HG03432 (cell line): ENCODE data around the gene CDH4.

Experiments used
- ATAC-seq: cut with Tn5 transposase; IDR thresholded peaks from one replicate; pipeline ENCODE4 v1.9.1; 2021; ENCODE audit warnings: mild to moderate bottlenecking, moderate library complexity; ENCODE audit not compliant: unreplicated experiment

CDH4 gene

DNA sequence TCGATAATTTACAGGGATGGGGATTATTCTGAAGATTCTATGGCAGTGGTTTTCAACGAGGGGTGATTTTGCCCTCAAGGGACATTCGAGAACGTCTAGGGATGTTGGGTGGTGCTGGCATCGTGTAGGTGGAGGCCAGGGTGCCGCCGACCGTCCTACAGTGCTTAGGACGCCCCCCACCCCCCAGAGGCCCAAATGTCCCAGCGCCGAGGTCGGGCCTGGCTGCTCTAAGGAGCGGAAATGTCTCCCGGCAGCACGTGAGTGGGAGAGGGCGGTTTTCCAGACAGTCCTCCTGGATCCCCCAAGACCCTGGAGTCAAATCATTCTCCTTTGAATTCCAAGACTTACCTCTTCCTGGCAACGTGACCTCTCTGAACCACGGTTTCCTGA lies 101.9 kb downstream of the CDH4 start:
- ATAC-seq: no peak

DNA sequence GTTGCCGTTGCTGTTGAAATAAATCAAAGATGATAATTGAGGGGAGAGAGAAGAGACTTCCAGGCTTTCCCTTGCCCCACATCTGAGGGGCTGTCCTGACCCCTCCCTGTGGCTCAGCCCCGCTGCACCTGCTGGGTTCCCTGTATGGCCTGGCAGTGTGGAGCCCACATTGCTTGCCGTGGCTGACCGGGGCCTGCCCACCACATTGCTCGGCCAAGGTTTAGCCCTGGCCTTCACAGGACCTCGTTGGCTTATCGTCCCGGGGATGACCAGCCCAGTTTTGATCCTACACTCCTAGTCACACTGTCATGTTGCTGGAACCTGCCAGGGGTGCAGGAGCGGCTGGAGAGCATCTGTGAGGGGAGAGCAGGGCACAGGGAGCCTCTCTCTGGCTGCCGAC lies 102.4 kb downstream of the CDH4 start:
- ATAC-seq: no peak

DNA sequence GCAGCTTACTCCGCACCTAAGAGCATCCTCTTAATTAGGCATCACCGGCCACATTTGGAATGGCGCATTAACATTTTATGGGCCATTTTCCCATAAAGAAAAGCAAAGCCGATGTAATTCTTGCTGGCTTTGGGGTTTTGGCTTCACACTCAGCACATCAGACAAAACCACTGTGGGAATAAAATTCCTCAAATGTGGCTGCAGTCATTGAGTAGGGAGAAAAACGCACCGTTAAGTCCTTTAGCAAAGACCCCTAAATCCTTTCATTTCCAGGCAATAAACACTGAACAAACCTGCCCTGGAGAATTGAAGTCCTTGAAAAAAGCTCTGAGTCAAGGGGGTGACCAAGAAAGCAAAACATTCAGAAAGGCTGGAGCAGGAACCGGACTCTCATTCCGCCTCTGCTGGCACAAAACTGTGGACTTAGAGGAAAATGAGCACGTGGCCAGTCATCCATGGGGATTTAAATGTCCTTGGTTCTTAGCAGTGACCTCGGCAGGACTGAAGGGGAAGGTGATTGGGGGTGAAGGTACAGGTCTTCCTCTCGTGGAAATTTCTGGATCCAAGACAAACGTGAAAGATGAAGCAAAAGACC lies 102.9 kb downstream of the CDH4 start:
- no peak for ATAC-seq

DNA sequence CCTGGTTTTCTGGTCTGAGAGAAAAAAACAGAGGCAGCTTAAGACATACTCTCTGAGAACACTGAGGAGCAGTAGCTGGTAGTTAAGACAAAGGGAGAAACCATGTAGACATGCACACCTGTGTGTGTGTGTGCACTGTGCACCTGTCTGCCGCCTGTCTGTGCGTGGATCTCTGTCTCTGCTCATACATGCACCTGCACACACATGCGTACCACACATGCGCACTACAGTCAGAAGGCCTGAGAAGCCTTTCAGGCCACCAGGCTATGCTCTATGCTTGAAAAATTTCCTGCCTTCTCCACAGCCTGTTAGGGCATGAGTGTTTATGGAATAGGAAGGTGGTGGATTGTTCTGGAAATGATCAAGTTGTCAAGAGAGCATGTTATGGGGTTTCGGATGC lies 103.5 kb downstream of the CDH4 start:
- no peak for ATAC-seq

DNA sequence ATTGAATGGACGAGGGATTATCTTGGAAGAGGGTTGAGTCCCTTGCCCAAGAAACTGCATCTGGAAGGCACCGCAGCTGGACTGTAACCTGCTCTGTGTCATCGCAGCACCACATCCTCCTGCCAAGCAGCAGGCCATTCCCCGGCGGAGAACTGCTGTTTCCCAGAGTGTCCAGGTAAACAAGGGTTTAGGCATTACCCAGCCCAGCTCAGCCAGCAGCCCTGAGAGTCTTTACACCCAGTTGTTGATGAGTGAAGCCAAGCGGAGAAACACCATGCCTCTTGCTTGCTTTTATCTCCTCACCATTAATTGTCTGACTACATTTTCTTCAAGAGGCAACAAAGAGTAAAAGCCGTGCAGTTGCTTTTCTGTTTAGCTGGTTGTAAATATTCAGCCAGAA lies 104.1 kb downstream of the CDH4 start:
- ATAC-seq: no peak

DNA sequence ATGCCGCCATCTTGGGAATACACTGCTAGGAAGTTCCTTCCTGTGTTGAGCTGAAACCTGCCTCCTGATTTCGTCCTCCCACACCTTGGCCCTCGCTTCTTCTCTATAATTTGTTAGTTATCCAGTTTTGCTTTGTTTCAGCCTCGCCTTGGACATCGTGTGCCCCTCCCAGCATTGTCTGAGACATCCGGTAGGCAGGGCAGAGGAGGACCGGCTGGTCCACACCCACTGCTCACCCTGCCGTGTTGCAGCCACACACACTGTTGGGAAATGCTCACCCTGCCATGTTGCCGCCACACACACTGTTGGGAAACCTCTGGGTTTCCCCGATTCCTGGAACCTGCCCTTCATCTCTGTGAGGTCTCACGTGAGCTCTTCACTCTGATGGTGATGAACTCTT lies 105.1 kb downstream of the CDH4 start:
- no peak for ATAC-seq

DNA sequence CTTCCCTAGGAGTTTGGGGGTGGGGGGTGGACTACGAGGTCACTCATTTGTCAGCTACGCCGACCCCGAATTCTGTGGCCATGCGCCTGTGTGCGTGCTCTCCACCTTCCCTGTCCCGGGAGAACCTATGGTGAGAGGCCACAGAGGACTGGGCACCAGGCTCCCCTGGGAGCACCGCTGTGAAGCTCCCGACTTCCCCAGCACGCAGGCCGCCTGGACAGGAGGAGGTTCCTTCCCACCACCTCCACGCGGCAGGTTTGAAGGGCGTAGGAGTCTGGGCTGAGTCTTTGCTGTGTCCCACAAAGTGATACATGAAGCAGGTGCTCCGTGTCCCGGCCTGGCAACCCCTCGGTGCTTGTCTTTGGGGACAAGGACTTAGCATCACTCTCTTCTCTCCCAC lies 107.2 kb downstream of the CDH4 start:
- no peak for ATAC-seq

DNA sequence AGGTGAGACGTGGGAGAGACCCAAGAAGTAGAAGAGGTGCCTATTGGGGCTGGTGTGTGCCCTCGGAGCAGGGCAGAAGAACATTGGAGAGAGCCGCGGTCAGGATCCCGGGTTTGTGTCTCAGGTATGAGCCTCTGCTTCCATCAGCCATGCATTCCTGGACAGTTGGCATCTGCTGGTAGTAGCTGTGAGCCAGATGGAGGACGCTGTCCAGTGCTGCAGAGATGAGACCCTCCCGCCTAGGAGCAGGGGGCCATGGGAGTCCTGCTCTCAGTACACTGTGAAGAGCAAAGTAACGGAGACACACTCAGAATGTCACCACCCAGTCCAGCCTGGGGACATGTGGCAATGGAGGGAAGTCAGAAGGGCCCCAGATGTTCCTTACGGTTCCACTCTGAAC lies 108.2 kb downstream of the CDH4 start:
- no peak for ATAC-seq

DNA sequence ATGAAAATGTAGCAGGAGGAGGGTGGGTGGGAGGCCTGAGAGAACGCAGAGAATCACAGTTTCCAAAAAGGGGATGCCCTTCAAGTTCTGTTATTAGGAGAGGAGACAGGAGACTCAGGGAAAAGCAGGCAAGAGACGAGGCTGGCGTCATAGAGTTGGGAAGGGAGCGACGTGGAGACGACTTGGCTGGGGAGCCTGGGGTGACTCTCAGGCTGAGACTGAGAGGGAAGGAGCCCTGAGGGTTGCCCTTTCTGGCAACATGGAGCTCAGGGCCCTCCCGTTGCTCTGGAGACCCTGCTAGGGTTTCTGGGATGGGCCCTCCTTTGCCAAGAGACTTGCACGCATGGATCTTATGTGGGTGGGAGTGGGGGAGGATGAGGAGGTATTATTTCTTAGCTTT lies 108.9 kb downstream of the CDH4 start:
- no peak for ATAC-seq

DNA sequence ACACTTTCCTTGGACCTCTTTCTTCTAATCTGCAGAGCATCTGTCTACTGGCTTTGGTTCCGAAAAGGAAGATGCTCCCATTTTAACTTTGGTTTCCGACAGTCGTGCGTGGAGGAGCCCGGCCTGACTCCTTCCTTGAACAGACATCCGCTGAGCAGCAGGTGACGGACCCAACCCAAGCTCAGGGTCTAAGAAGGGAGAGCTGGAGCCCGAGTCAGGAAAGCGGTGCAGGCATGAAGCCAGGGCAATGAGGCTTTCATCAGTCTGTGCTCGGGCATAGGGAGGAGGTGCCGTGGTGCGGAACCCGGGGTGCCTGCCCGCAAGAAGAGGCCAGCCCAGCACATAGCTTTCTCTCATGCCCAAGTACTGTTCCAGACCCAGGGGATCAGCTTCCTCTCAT lies 109.4 kb downstream of the CDH4 start:
- no peak for ATAC-seq

DNA sequence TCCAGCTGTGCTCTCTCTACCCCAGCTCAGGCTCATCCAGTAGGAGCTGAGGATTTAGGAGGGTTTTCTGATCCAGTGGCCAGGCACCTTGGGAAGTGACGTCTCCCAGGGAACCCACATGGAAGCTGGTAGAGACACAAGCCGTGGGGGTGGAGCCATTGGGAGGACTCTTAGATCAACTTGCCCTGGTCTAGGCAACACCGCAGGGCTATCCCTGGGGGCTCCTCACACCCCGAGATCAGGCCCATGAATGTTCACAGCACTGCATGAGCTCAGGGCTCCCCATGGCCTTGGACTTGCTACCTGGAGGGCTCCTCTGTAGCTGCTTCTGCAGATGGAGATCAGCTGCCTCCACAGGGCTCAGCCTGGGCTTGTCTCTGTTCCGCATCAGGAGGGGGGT lies 112.1 kb downstream of the CDH4 start:
- no peak for ATAC-seq

DNA sequence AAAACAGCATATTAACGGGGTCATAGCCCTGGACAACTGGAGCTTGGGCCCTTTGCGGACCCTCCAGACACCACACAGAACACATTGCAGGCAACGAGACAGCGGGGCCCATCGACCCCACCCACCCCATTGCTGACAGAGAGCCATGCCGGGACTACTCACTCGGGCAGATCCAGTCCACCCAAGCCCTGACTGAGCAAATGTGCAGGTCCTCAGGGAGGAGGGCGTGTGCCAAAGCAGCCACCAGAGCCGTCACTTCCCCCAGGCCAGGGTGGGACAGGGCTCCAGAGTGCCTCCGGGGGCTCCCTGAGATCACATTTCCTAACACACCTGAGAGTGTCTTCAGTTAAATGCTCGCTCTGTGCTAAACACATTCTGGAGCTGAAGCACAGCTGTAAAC lies 114.9 kb downstream of the CDH4 start:
- ATAC-seq: no peak

DNA sequence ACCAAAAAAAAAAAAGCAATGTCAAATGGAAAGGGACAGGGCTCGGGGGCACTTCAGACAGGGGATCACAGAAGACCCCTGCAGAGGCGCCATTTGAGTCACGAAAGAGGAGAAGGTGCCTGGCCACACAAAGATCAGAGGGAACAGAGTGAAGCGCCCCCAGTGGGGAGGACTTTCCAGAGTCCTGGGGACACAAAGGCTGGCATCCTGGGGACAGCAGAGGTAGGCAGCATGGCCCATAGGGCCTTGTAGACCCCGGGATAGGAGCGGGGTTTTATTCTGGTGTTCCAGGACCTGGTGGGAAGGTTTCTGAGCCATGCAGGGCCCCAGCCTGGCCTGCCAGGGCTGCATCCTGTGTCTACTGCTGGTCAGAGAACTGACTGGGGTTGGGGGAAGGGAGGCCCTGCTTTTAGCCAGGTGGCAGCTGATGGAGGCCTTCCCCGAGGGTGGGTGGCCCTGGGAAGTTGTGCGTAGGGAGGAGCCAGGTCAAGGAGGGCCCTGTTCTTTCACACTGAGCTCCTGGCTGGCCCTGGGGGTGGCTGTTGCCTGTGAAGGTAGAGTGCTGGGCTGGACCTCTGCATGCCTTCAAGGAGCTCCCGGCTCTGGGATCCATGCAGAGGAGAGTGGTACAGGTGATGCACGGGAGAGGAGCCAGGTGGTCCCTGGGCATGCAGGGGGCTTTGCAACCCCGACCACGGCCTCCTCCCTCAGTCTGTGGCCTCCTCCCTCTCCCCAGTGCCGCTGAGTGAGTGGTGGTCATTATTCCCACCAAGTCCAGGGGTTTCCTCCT lies 117.9 kb downstream of the CDH4 start:
- no peak for ATAC-seq

DNA sequence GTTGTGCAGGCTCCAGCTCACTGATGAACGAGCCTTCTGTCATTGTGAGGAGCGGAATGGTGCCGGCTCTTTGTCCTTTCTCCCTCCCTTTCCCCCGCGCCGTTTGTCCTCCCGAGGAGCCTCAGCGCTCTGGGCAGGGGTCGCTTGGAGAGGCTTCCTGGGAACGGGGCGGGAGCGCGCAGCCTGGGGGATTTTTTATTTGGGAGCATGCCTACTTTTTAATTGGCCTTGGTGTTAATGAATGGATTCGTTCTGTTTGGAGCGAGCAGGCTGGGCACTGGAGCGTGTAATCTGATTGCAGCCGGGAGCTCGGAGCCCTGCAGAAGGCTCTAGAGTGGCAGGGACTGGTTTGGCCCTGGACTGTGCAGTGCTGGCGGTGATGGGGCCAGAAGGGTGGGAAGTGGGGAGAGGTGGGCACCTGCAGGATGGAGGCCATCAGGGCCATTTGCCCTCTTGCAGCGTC lies 118.8 kb downstream of the CDH4 start:
- no peak for ATAC-seq

DNA sequence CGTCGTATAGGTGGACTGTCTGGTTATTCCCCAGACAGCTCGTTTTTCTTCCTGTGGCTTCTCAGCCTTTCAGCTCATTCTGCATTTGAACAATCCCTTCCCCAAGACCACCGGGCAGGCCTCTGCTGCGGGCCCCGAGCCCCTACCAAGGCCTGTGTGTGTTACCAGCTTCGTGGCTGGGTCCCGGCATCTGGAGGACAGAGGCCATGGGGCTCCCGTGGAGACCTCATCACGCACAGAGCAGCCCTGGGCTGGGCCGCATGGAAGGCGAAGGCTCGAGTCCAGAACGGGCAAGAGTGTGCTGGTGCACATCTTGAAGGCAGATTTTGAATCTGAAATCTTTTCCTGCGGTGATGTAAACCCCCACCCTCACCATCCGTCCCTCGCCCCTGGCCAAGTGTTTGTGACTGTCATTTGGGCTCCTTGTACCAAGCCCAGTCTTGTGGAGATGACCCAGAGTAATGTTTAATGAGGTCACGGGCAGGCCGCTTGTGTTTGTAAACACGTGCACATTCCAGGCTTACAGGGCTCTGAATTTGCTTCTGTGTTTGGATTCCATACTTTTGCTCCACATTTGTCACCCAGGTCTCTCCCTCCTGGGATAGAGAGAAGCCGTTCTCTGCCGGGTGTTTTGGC lies 119.6 kb downstream of the CDH4 start:
- ATAC-seq: no peak

DNA sequence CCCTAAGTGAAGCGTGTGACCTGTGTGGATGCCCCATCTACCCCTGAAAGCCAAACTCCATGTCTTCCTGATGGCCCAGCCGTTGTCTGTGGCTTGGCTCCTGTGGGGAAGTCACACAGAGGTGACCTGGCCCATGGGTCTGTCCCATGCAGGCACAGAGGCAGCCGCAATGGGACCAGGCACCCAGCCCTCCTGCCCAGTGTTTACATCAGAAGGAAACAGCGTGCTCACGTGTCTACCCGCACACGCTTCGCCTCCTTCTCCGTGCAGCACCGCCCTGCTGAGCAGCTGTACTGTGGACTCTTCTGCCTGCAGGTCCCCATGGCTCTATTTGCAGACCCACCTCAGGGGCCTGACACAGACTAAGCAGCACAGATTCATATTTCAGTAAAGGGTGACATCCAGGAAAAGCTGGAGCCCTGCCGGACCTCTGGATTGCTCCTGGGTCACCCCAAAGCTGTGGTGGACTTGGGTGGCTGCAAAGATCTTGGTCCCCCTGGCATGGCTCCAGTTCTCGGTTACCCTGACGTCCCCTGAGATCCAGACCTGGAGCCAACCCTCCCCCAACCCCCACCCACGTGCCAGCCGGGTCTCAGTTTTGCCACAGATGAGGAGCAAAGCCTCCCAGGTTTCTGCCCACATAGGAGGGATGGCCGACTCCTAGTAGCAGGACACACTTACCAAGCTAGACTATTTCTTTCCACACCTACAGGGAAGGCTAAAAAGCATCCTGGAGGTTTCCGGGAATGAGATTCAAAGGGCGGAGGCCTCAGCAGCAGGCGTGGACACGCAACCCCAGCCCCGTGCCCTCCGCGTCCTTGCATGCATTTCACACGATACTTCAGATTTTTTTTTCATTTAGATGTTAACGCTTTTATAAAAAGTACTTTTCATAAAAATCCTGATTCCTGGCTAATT lies 120.3 kb downstream of the CDH4 start:
- no peak for ATAC-seq

DNA sequence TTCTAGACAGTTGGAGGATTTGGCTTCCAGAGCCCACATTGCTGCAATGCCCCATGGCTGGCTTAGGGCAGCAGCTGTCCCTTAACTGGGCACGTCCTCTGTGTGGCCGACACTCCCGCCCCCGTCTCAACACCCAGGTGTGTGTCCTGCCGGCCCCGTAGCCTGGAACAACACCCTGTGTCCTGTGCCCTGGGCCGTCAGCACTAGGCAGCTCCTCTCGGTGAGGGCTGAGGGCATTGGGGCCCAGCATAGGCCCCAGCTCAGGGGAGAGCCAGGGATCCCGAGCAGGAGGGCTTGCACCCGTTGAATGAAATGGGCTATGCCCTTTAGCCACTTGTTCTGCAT lies 121.0 kb downstream of the CDH4 start:
- no peak for ATAC-seq

DNA sequence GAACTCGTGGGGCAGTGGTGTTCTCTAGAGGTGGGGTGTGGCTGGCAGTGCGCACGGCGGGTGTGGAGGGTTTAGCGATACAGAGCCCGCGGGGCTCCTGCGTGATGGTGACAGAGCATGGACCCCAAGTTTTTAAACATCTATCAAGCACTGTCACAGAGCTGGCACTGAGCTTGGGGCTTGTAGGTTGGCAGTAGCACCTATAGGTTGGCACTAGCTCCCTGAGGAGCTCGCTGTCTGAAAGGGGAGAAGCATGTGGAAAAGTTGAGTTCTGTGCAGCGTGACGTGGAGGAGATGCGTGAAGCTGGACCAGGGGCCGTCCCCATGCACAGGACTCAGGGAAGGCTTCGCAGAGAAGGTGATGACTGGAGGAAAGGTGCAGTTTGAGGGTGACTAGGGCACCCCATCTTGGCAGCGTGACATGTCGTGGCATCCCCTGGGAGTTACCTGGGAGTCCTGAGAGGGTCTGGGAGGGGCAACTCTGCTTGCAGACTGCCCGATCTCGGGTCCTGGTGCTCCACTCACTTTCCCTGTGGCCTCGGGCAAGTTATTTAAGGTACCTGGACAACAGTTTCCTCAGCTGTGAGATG lies 122.0 kb downstream of the CDH4 start:
- no peak for ATAC-seq

DNA sequence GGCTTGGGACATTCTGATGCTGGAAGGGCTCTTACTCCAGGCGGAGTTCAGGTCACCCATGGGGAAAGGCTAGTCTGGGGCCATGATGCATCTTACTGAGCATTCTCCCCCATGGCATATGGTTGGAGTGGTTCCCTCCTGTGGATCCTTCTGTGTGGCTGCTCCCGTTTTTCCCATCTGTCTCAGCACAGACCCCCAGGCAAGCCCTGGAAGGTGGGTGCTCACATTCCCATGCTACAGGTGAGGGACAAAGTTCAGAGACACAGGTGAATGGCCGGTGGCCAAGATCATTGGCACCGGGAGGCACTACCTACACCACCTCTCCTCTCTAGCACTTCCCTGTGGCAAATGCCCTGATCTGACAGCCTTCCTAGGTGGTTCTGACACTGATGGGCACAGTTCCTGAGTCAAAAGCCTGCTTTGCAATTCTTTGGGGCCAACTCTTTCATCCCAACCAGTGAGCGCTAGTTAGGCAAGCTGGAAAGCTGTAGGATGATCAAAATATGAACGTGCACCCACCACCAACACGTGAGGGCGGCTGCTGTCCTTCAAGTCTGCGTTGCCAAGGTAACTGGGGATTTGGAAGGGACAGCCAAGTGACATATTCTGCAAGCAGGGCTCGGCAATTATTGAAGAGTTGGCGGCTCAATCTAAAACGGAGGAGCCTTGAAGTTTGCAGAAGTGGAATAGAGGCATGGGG lies 124.6 kb downstream of the CDH4 start:
- ATAC-seq: no peak

DNA sequence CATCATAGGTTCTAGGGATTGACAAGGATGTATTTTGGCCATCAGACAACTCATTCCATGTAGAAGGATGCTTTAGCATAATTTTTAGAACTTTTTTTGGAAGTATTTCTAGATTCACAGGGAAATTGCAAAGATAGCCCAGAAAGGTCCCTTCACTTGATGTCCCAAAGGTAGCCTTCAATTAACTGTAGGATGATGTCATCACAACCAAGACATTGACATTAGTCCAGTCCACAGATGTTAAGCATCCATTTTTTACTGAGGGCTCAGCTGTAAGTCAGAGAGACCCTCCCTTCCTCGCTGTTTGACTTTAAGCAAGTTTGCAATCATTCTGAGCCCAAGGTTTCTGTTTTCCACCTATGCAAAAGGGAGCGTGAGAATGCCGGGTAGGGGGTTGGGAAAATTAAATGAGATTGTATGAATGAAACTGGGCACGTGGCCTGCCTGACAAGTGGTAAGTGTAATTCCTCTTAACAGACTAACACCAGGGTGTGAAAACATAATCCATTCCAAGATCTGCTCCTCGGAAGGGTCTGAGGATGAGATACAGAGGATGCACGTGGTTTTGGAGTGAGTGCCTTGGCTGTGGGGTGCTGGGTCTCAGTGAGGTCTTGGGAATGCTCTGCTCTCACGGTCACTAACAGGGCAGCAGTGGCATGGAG lies 126.8 kb downstream of the CDH4 start:
- ATAC-seq: no peak
